SK-N-SH (cell line): ENCODE data around the gene MPZL1. TPM values are rescaled to one million over a fixed set of nuclear protein-coding genes. Genes with fewer than 3 reads are reported as not detected.

ENCODE experiments used
- CTCF ChIA-PET: fragments of 300-600, 350-600 bp; formaldehyde crosslinking; extraction: SDS; loops from one replicate; lab custom pipeline; 2021; lab: Yijun Ruan, JAX
- POLR2A ChIA-PET: fragments of 350-600 bp; sonication (Branson Sonifier 250); formaldehyde crosslinking; extraction: SDS; loops from one replicate; lab custom pipeline; 2020; ENCODE audit warnings: antibody characterized with exemption, inconsistent platforms; lab: Yijun Ruan, JAX
- DNase-seq: peaks from one replicate; pipeline ENCODE4 v3.0.0; 2012
- H2AFZ ChIP-seq: fragments of 200-600 bp; sonication (generic); 2 replicates; pipeline ENCODE4 v1.8.1; 2016; ENCODE audit warnings: antibody characterized with exemption, mild to moderate bottlenecking, low read depth
- H3F3A ChIP-seq: fragments of 200-600 bp; sonication (generic); replicated peaks from 2 replicates; pipeline ENCODE3; 2016; ENCODE audit warnings: antibody characterized with exemption, mild to moderate bottlenecking; ENCODE audit not compliant: insufficient read depth
- H3K27ac ChIP-seq, 2 experiments: fragments of 200-500 bp in 1 of 2; fragments of 200-600 bp in 1 of 2; sonication (Bioruptor generic) in 1 of 2; sonication (generic), shearing (Covaris generic) in 1 of 2; 2 replicates each; pipeline versions ENCODE4 v1.5.1 to v1.6.1; 2014 to 2016; ENCODE audit warnings: low read depth in 2 of 2, inconsistent platforms in 1 of 2, low read length in 1 of 2, mild to moderate bottlenecking in 1 of 2, mixed read lengths in 1 of 2
- H3K27me3 ChIP-seq: fragments of 200-600 bp; sonication (generic), shearing (Covaris generic); 2 replicates; pipeline ENCODE4 v1.6.1; 2016; ENCODE audit warnings: mixed run types; ENCODE audit not compliant: insufficient read depth
- H3K36me3 ChIP-seq, 2 experiments: fragments of 200-500 bp in 1 of 2; fragments of 200-600 bp in 1 of 2; sonication (Bioruptor generic) in 1 of 2; sonication (generic) in 1 of 2; replicated peaks in 1 of 2; 2 replicates each; pipeline versions ENCODE3 to v1.5.1; 2014 to 2016; ENCODE audit warnings: low read length in 1 of 2, mild to moderate bottlenecking in 1 of 2; ENCODE audit not compliant: insufficient read depth in 2 of 2, control insufficient read depth in 1 of 2
- H3K4me1 ChIP-seq, 2 experiments: fragments of 200-500 bp in 1 of 2; fragments of 200-600 bp in 1 of 2; sonication (Bioruptor generic) in 1 of 2; sonication (generic), shearing (Covaris generic) in 1 of 2; 2 replicates each; pipeline versions ENCODE4 v1.5.1 to v1.6.1; 2014 to 2016; ENCODE audit warnings: low read depth in 1 of 2, low read length in 1 of 2, mixed run types in 1 of 2; ENCODE audit not compliant: insufficient read depth in 2 of 2, control insufficient read depth in 1 of 2
- H3K4me2 ChIP-seq: fragments of 200-600 bp; sonication (generic), shearing (Covaris generic); 2 replicates; pipeline ENCODE4 v1.6.1; 2017; ENCODE audit warnings: mixed run types
- H3K4me3 ChIP-seq, 2 experiments: fragments of 200-500 bp in 1 of 2; fragments of 200-600 bp in 1 of 2; sonication (Bioruptor generic) in 1 of 2; sonication (generic), shearing (Covaris generic) in 1 of 2; 2 replicates each; pipeline versions ENCODE4 v1.5.1 to v1.8.1; 2014 to 2016; ENCODE audit warnings: low read depth in 2 of 2, inconsistent platforms in 1 of 2, low read length in 1 of 2, mild to moderate bottlenecking in 1 of 2, mixed read lengths in 1 of 2, moderate library complexity in 1 of 2
- H3K79me2 ChIP-seq: fragments of 200-600 bp; sonication (generic); 2 replicates; pipeline ENCODE4 v1.8.1; 2017; ENCODE audit warnings: mild to moderate bottlenecking; ENCODE audit not compliant: insufficient read depth
- H3K9ac ChIP-seq: fragments of 200-600 bp; sonication (generic); 2 replicates; pipeline ENCODE4 v1.6.1; 2017; ENCODE audit warnings: mixed run types
- H3K9me2 ChIP-seq: fragments of 200-600 bp; sonication (generic); 2 replicates; pipeline ENCODE4 v1.6.1; 2017; ENCODE audit warnings: mixed run types
- H3K9me3 ChIP-seq: fragments of 200-600 bp; sonication (generic); 2 replicates; pipeline ENCODE4 v1.6.1; 2017; ENCODE audit warnings: mixed run types, mild to moderate bottlenecking, moderate library complexity
- H4K20me1 ChIP-seq: fragments of 200-600 bp; sonication (generic); 2 replicates; pipeline ENCODE4 v1.6.1; 2017; ENCODE audit warnings: mild to moderate bottlenecking, mixed run types; ENCODE audit not compliant: insufficient read depth
- CHD2 ChIP-seq: fragments of 150-350 bp; IDR thresholded peaks from 2 replicates; pipeline ENCODE4 v1.6.1; 2018; ENCODE audit warnings: low read length; ENCODE audit not compliant: partially characterized antibody
- EP300 ChIP-seq, 2 experiments: IDR thresholded peaks; 2 replicates each; pipeline versions ENCODE4 v1.4.0 to v1.6.1; 2012; ENCODE audit warnings: borderline replicate concordance in 1 of 2, low read depth in 1 of 2, low read length in 1 of 2
- FOXJ3 ChIP-seq: sonication (generic); formaldehyde crosslinking; IDR thresholded peaks from 2 replicates; pipeline ENCODE4 v1.5.1; 2020; ENCODE audit warnings: mild to moderate bottlenecking, missing genetic modification reagents
- FOXM1 ChIP-seq: IDR thresholded peaks from 2 replicates; pipeline ENCODE4 v1.4.0; 2012; ENCODE audit warnings: low read depth, mild to moderate bottlenecking
- JUND ChIP-seq: IDR thresholded peaks from 2 replicates; pipeline ENCODE4 v1.4.0; 2012
- MXI1 ChIP-seq: IDR thresholded peaks from 2 replicates; pipeline ENCODE4 v1.6.1; 2012; ENCODE audit warnings: mild to moderate bottlenecking, low read depth, low read length, improper control_type of control experiment
- NFIC ChIP-seq: IDR thresholded peaks from 2 replicates; pipeline ENCODE4 v1.4.0; 2012; ENCODE audit warnings: borderline replicate concordance
- NRF1 ChIP-seq: IDR thresholded peaks from 2 replicates; pipeline ENCODE4 v1.6.1; 2012; ENCODE audit warnings: low read depth, mild to moderate bottlenecking, low read length
- POLR2AphosphoS5 ChIP-seq: IDR thresholded peaks from 2 replicates; pipeline ENCODE4 v1.6.1; 2012; ENCODE audit warnings: low read depth, low read length
- RCOR1 ChIP-seq: fragments of 150-350 bp; IDR thresholded peaks from 2 replicates; pipeline ENCODE4 v1.6.1; 2017; ENCODE audit warnings: antibody characterized with exemption, low read length
- RXRA ChIP-seq: IDR thresholded peaks from 2 replicates; pipeline ENCODE4 v1.4.0; 2012; ENCODE audit warnings: low read depth, mild to moderate bottlenecking, borderline replicate concordance
- SIN3A ChIP-seq: IDR thresholded peaks from 2 replicates; pipeline ENCODE4 v1.6.1; 2012; ENCODE audit warnings: low read depth, mild to moderate bottlenecking, low read length, moderate library complexity, borderline replicate concordance
- TCF12 ChIP-seq: IDR thresholded peaks from 2 replicates; pipeline ENCODE4 v1.4.0; 2012
- TEAD4 ChIP-seq: IDR thresholded peaks from 2 replicates; pipeline ENCODE4 v1.4.0; 2012; ENCODE audit warnings: mild to moderate bottlenecking, borderline replicate concordance; ENCODE audit not compliant: insufficient read depth
- WGBS: methylation state at CpG from one replicate; pipeline ENCODE4 v1.1.6; 2017; ENCODE audit warnings: low lambda C conversion rate; 5-methylcytosine and 5-hydroxymethylcytosine counted together
- polyA plus RNA-seq, 3 experiments: library from polyadenylated mRNA; depleted of rRNA; stranded (reverse); fragments of >200 nt; gene quantifications; 2 replicates each; pipeline ENCODE4 v1.2.3, GENCODE V29; 2012
- TF ChIP-seq, protein P1 (sequence below): IDR thresholded peaks from 2 replicates; pipeline ENCODE4 v1.4.0; 2012; ENCODE audit warnings: low read depth, borderline replicate concordance
- TF ChIP-seq, protein P2 (sequence below): IDR thresholded peaks from 2 replicates; pipeline ENCODE4; 2012

MPZL1 gene
- polyA plus RNA-seq, 1 of the 3 experiments (the other 2 are of a cell fraction) = 27.3 TPM

DNA sequence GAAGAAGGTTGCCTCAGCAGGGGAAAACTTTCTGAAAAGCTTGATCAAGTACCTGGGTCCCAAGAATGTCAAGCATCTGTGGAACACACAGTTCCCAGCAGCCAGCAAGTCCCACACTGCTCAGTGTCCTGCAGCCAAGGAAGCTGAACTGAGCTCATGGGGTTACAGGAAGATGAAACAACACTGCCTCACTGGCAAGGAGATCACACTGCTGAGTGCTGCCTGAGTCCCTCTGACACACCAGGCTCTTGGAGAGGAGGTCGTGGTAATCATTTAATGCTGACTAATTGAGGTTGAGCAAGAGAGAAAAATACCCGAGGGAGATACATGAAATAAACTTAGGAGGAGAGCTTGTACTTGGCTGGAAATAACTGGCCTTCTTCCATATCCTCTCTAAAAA is 75.2 kb downstream of the MPZL1 start (continued):
- TF ChIP-seq POLR2AphosphoS5 (peak; percentile 13; the same call in 1 of the 2 replicates), TCF12 (no peak; the same call in 1 of the 2 replicates), NFIC (no peak)

DNA sequence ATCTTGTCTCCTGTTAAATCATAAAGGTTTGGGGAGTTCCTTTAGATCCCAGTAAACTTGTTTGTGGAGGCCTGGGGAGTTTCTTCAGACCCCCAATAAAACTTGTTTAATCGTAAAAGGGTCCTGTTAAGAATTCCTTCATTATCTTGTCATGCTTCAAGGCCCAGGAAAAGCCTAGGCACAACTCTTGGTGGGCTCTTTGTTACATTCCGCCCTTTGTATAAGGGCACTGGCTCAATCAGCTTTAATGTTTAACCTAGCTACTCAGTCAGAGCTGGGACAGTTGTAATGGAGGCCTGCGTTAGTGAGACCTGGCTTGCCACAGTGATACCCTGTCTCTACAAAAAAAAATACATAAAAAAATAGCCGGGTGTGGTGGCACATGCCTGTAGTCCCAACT is 77.2 kb downstream of the MPZL1 start:
- TF ChIP-seq, protein P1, sequence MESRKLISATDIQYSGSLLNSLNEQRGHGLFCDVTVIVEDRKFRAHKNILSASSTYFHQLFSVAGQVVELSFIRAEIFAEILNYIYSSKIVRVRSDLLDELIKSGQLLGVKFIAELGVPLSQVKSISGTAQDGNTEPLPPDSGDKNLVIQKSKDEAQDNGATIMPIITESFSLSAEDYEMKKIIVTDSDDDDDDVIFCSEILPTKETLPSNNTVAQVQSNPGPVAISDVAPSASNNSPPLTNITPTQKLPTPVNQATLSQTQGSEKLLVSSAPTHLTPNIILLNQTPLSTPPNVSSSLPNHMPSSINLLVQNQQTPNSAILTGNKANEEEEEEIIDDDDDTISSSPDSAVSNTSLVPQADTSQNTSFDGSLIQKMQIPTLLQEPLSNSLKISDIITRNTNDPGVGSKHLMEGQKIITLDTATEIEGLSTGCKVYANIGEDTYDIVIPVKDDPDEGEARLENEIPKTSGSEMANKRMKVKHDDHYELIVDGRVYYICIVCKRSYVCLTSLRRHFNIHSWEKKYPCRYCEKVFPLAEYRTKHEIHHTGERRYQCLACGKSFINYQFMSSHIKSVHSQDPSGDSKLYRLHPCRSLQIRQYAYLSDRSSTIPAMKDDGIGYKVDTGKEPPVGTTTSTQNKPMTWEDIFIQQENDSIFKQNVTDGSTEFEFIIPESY = no peak
- TF ChIP-seq CHD2 (no peak), FOXM1 (no peak), NRF1 (no peak), RCOR1 (no peak), RXRA (no peak), EP300 (IDR thresholded peaks at IDR 0.05; ENCODE audit: borderline replicate concordance in 1 of 2, low read depth in 1 of 2, low read length in 1 of 2) (no peak), MXI1 (no peak), TEAD4 (no peak), JUND (no peak), SIN3A (no peak), FOXJ3 (CRISPR knock-in tag) (no peak)
- TF ChIP-seq, protein P2, sequence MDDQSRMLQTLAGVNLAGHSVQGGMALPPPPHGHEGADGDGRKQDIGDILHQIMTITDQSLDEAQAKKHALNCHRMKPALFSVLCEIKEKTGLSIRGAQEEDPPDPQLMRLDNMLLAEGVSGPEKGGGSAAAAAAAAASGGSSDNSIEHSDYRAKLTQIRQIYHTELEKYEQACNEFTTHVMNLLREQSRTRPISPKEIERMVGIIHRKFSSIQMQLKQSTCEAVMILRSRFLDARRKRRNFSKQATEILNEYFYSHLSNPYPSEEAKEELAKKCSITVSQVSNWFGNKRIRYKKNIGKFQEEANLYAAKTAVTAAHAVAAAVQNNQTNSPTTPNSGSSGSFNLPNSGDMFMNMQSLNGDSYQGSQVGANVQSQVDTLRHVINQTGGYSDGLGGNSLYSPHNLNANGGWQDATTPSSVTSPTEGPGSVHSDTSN = no peak
- TF ChIP-seq, all 33 proteins: peak for 0
- Histone ChIP-seq H4K20me1 (no peaks in the 10 kb centered on the region), H3K9me2 (no peaks in the 10 kb centered on the region), H3K27me3 (no peaks in the 10 kb centered on the region), H3K36me3 (peaks cover 0 to 4% of the 10 kb centered on the region in 2 experiments), H3K9ac (no peak overlapping the region), H3F3A (peaks cover 29% of the 10 kb centered on the region), H3K4me3 (no peak overlapping the region), H2AFZ (no peak overlapping the region), H3K4me1 (peaks cover 0 to 9% of the 10 kb centered on the region in 2 experiments; a peak in 2 of 4 replicates), H3K27ac (no peak overlapping the region), H3K79me2 (no peaks in the 10 kb centered on the region), H3K9me3 (no peaks in the 10 kb centered on the region), H3K4me2 (no peak overlapping the region)
- no peak for DNase-seq
- ChIA-PET CTCF (no interaction called here), POLR2A (no interaction called here)
- 92% methylated on average over 4 of the region's 4 CpGs for WGBS
